NB4 (cell line): ENCODE measurements around the gene LSM7.

Experiments
- DNase-seq: peaks from one replicate; pipeline ENCODE4 v3.0.0; 2010; ENCODE audit warnings: low read depth
- H3K4me3 ChIP-seq: one replicate; pipeline ENCODE4 v1.5.1; 2011; ENCODE audit warnings: mild to moderate bottlenecking, low read depth, low read length, moderate library complexity
- CTCF ChIP-seq: IDR thresholded peaks from one replicate; pipeline ENCODE4 v1.5.1; 2012; ENCODE audit warnings: low read depth, low read length
- MAX ChIP-seq: IDR thresholded peaks from 2 replicates; pipeline ENCODE4 v1.6.1; 2011; ENCODE audit warnings: low read depth, low read length
- MYC ChIP-seq: IDR thresholded peaks from 2 replicates; pipeline ENCODE4 v1.6.1; 2011; ENCODE audit warnings: low read depth, low read length
- POLR2A ChIP-seq: IDR thresholded peaks from 2 replicates; pipeline ENCODE4 v1.6.1; 2011; ENCODE audit warnings: mild to moderate bottlenecking; ENCODE audit not compliant: insufficient read length; ENCODE audit errors: extremely low read depth

The LSM7 gene

GRCh38 chr19:2326699-2327360, 1.6 kb downstream of the LSM7 start:
- DNase-seq = no peak
- peak overlapping the region; percentile 16 for H3K4me3 ChIP-seq
- TF ChIP-seq MAX = no peak
- no peak for TF ChIP-seq MYC
- no peak for TF ChIP-seq CTCF
- no peak for TF ChIP-seq POLR2A

- TF ChIP-seq CTCF (no peak), MYC (no peak), MAX (no peak), POLR2A (no peak)
- no peak for DNase-seq
- H3K4me3 ChIP-seq = no peak overlapping the region
Observed at GRCh38 chr19:2325281-2326046, 2.9 kb downstream of the LSM7 start.

GRCh38 chr19:2324220-2324948, 4.0 kb downstream of the LSM7 start:
- DNase-seq = no peak
- no peak overlapping the region for H3K4me3 ChIP-seq
- TF ChIP-seq POLR2A (no peak), CTCF (no peak), MAX (no peak), MYC (no peak)

- H3K4me3 ChIP-seq = no peak overlapping the region
- TF ChIP-seq CTCF = no peak
- no peak for TF ChIP-seq POLR2A
- no peak for DNase-seq
Observed at GRCh38 chr19:2323707-2324106, 4.7 kb downstream of the LSM7 start.

- TF ChIP-seq CTCF (no peak), POLR2A (no peak), MAX (no peak), MYC (no peak)
- DNase-seq = no peak
- H3K4me3 ChIP-seq = no peak overlapping the region
Observed at GRCh38 chr19:2321565-2322283, 6.7 kb downstream of the LSM7 start.
